ENCODE results near the gene DLX4.
A peak's percentile ranks its signal among the peaks of the same experiment; 100 is the strongest.

Gene DLX4

DNA sequence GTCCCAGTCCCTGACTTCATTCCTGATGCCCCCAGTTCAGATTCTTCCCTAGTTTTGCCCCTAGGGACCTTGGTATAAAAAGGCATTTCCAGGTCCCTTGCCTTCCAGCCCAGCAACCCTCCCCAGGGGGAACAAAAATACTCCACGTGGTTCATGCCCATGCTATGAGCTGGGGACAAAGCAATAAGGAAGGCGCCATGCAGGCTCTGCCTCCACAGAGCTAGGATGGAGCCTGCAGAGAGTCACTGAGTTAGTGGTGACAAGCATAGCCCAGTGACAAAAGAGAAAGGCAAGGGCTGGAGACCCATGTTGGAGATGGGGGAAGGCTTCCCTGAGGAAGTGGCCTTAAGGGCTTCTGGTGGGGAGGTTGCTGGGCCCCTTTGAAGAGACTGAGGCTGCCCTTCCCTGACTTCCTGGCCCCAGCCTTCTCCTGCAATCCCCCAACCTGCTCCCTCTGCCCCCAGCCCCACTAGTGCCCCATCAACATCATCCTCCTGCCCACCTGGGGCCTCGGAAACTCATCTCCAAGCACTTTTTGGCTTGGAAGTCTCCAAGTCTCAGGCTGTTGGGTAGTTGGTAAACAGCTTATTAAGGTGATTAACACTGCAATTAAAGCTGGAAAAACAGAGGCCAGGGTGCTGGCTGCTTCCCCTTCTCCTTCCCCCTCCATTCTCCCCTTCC lies 16.5 kb downstream of the DLX4 start:
- peak in 1 of 10 donors; percentile 12 for DNase-seq

DNA sequence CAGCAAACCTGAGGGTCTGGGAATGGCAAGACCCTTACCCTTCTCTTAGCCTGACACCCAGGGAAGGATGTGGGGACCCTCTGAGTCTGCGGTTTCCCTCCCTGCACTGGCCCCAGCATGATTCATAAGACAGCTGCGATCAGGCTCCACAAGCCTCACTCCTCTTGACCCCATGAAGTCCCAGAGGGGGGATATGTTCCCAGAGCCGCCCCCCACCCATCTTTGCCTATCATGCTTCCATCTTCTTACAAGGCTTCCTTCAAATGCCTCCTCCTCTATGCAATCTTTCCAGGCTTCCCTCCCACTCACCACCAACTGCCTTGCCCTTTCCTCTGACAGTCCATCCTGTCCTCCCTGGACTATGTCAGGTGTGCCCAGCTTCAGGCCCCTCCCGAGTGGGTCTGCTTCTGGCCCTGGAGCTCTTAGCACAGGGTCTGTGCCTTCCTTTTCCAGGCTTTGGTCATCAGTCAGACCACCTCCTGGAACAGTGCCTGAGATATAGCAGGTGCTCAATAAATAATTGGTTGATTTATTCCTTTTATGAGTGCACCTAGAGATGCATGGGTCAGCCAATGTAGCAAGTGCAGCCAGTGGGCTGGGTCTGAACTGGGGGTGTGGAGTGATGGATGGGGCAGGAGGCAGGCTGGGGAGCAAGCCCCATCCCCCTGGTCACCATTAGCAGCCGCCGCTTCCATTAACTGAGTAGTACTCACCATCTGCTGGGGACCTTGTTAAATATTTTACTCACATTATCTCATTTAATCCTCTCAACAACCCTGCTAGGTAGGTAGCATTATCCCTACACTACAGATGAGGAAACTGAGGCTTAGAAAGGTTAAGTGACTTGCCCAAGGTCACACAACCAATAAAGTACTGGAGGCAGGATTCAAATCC lies 17.7 kb downstream of the DLX4 start:
- intact Hi-C loops (cut with DNase I), result no loop called here

More for the DNA sequence above, 16.5 kb downstream of the DLX4 start:
- intact Hi-C loops (cut with DNase I), result no loop called here

DNA sequence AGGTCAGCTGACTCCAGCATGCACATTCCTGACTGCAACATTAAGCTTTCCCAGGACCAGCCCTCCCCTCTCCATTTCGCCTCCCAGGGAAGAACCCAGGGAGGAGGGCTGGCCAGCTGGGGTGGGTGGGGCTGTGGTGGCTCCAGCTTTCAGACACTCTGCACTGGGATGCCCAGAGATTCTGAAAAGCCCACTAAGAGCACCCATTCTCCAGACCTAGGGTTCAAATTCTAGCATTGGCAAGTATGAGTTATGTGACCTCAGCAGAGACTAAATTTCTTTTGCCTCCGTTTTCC lies 18.2 kb downstream of the DLX4 start:
- intact Hi-C loops (cut with DNase I), result no loop called here
- DNase-seq, result no peak

More for the DNA sequence above, 17.7 kb downstream of the DLX4 start:
- peak in 1 of 10 donors; percentile 39 for DNase-seq

DNA sequence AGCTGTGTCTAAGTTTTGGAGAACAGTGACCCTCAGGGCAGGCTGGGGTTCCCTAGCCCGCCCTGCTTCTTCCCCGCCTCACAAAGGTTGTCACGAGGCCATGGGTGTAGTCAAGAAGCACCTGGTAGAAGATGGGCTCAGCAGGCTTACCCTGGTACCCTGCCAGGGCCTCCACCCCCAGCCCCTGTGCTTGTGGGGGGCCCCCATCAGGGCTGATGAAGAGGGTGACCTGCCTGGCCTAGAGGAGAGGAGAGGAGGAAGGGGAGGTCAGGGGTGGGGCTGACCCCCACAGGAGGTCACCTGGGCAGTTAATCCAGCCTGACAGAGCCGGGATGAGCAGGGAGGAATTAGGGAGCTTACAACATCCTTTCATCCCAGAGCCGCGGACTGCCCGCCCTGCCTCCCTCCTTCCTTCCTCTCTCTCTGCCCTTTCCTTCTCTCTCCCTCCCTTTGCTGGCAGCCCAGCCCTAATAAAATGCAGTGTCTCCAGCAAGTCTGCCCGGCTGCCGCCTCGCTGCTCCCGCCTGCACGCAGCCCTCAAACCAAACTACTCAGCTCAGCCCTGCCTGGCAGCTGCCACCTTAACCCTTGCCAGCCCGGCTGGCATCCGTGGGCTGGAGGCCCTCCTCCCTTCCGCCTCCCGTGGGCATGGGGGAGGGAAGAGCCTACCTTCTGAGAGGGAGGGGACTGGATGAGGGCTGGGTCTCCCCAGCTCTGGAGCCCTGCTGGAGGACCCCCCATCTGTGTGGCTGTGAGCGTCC lies 18.9 kb downstream of the DLX4 start:
- intact Hi-C loops (cut with DNase I), result no loop called here
- peak in 1 of 10 donors; percentile 35 for DNase-seq

DNA sequence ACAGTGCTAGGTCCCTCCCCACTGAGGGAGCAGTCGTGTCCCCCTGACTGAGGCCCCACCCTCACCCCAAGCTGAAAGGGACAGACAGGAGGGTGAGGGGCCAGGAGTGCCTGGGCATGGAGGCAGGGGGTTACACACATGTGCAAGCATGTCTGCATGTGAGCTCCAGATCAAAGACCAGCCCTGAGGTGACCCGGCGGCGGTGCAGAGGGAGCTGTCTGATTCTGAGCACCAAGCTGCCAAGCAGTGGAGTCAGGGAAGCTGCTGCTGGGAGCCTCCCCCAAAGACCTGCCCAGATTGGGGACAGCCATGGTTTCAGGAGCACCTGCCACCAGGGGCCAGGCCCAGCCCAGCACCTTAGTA lies 20.5 kb downstream of the DLX4 start:
- no peak for DNase-seq
- intact Hi-C loops (cut with DNase I), result no loop called here

DNA sequence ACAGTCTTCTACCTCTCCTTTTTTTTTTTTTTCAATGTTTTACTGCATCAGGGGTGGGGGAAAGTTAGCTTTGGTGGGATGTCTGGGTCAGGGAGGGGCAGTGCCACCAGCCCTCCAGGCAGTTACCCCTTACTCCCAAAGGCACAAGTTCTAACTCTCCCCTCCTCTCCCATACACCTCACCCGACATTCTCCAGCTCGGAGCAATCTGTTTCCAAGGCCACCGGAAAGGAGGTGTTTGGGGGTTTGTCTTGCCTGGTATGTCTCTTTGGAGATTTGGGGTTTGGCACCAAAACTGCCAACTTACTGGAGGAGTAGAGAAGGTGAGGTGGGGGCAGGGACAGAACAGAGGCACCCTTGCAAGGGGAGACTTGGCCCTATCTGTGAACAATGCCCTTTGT lies 21.3 kb downstream of the DLX4 start:
- intact Hi-C loops (cut with DNase I), result loop anchor here (10.0 kb wide), 1 partner anchor 426 kb away; no protein-coding TSS in a partner anchor
- no peak for DNase-seq

DNA sequence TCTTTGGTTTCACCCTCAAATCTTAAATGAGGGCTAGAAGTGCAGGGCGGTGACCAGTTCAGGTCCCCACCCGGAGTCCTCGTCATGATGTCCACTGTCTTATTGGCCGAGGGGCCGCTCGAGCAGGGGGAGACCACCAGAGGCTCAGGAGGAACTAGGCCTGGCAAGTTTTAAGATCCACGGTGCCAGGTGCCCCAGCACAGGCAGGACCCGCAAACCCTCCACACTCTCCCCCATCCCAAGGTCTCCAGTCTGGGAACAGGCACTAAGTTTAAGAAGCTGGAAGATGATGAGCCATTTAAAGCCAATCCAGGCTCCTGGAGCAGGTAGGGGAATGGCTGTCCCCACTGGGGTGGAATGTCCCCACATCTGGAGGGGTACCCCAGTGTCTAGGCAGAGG lies 21.9 kb downstream of the DLX4 start:
- DNase-seq, result no peak
- intact Hi-C loops (cut with DNase I), result loop anchor here (10.0 kb wide), 1 partner anchor 426 kb away; no protein-coding TSS in a partner anchor

DNA sequence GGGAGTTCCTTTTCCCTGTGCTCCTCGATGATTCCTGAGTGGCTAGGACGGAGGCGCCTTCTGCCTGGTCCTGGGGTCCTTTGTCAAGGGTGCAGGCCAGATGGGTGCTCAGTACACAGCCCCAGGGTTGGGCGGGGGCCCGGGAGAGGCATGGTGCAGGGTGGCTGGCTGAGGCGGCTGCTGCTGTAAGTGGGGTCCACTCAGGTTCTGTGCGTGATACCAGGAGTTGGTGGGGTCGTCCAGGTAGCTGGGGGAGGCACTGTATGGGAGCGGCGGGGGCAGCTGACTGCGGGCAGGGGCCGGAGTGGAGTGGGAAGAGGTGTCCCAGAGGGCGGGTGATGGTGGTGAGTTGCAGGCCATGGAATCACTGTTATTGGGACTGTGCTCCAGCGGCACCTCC lies 22.4 kb downstream of the DLX4 start:
- no peak for DNase-seq
- intact Hi-C loops (cut with DNase I), result loop anchor here (10.0 kb wide), 1 partner anchor 427 kb away; no protein-coding TSS in a partner anchor

DNA sequence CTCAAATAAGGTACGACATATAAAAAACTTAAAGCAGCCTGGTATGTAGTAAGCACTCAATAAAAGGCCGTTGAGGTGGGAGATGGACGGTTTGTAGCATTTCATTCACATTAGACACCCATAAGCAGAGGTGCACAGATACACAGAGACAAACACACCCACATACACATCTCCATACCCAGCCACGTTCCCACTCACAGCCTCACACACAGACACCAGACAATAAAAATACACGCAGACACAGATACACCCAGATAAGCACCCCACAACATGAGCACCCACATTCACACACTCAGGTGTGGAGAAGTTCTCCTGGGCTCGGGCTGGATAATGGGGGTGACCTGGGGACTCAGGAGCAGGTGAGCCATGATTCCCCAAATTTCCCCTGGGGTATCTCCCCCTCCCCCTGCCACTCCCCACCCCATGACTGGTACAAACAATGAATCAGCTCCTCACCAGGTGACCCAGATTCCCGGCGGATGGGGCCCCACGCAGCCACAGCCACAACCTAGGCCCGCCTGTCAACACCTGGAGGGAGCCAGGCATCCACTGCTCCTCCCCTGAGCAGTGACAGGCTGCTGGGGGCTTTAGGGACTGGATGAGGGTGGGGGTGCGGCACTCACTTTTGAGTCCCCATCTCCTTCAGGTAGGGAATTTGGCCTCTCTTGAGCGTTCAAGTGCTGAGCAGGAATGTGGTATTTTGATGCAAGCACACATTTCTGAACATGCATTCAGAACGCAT lies 23.4 kb downstream of the DLX4 start:
- no peak for DNase-seq
- intact Hi-C loops (cut with DNase I), result loop anchor here (10.0 kb wide), 1 partner anchor 428 kb away; no protein-coding TSS in a partner anchor

DNA sequence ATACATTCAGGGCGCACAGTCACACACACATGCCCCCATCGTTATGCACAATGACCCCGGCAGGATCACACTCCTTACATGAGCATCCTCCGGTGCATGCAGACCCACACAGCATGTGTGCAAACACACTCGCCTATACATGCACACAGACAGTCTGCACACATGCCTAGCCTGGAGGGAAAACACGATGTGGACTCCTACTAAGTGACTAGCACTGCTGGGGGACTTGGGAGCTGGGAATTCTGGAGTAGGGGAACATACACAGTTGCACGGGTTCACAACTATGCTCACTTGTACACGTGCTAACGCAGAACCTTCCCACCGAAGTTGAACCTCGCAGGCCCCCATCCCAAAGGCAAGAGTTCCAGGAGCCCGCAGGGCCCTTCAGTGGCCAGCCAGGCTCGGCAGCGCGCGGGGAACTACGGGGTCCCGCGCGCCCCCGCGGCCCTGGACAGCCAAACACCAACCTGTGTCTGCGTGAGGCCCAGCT lies 24.0 kb downstream of the DLX4 start:
- no peak for DNase-seq
- intact Hi-C loops (cut with DNase I), result loop anchor here (10.0 kb wide), 1 partner anchor 428 kb away; no protein-coding TSS in a partner anchor

DNA sequence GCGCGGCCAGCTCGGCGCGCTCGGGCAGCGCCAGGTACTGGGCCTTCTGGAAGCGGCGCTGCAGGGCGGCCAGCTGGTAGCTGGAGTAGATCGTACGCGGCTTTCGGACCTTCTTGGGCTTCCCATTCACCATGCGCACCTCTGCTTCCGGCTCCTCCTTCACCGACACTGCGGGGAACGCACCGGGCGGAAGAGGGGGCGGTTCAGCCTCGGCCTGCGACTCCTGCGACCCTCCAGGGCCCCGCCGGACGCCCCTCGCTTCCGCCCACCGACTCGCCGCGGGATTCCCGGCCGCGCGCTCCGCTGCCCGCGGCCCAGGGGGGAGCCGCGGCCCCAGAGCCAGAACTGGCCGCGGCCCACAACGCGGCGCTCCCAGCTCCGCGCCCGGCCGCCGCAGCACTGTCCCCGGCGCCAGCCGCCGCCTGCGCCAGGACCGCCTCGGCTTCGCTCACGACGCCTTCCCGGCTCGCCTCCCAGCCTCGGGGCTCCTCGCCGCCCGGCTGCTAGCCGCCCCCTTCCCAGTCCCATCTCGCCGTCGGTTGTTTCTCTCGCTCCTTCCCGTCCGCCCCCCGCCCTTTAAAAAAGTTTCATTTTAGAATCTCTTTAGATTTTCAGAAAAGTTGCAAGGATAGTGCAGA lies 24.6 kb downstream of the DLX4 start:
- DNase-seq, result no peak
- intact Hi-C loops (cut with DNase I), result loop anchor here (10.0 kb wide), 1 partner anchor 429 kb away; no protein-coding TSS in a partner anchor

DNA sequence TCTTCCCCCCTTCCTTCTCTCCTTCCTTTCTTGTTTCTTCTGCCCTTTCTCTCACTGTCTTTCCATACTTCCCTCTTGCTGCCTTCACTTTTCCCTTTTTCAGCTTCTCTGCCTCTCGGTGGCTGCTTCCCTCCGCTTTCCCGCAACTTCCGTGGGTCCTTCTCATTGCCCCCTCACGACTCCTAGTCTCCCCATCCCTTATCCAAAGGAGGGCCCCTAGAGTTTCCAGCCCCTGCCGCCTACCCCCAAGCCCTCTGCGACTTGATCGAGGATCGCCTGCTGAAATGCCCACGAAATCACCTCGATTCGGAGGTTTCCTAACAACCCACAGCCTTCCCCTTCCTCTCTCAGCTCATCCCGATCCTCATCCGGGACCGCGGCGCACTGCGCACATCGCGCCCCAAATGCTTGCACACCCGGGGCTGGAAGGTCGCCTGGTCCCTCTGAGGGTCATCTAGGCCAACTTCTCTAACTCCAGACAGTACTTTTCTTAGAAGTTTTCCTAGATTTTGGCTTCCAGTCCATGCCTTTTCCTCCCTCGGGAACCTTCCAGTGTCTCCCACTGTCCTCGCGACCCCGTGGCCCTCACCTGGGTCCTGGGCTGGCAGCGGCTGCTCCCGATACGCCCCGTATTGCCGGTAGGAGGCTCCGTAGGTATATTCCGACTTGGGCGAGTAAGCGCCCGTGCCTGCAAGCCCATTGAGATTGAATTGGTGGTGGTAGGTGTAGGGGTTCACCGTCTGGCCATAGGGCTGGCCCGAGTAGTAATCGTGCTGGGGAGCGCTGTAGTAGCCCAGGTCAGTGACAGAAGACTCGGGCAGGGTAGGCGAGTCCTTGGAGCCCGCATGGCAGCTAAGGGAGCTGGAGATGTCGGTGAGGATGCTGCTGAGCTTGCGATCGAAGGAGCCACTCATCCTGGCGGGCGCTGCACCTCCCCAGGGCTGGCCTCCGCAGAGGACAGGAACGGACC lies 25.4 kb downstream of the DLX4 start:
- intact Hi-C loops (cut with DNase I), result loop anchor here (10.0 kb wide), 1 partner anchor 430 kb away; no protein-coding TSS in a partner anchor
- no peak for DNase-seq

DNA sequence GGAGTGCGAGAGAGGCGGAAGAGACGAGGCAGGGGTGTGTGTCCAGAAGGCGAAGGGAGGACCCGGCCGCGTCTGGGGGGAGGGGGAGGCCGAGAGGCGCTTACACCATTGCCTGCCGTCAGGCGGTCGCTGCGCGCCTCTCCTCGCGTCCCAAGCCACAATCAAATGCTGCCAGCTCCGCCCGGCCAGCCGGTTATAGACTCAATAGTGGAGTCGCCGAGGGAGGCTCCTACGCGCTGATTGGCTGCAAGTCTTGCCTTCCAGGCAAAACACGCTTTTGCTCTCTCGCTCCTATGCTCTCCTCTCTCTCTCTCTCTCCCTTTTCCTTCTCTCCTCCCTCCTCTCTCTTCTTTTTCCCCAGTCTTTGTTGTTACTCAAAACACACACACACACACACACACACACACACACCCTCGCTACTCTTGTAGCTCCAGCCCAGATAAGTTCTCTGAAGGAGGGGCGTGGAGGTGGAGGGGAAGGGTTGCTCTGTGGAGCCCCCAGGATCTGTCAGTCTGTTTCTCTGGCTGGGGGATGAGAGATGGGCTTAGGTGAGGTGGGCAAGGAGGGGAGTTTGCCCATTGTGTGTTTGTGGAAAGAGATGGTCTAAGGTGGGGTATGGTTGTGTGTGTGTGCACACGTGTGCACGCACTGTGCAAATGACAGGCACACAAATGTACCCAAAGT lies 26.2 kb downstream of the DLX4 start, which contains the start of gene DLX3:
DLX3 (minus strand) TSS at position 170 of the 684 bp plus-strand sequence. CDS start 226 bp downstream, outside the sequence.
- intact Hi-C loops (cut with DNase I), result loop anchor here (10.0 kb wide), 1 partner anchor 430 kb away; no protein-coding TSS in a partner anchor
- peak in 1 of 10 donors; percentile 25 for DNase-seq

DNA sequence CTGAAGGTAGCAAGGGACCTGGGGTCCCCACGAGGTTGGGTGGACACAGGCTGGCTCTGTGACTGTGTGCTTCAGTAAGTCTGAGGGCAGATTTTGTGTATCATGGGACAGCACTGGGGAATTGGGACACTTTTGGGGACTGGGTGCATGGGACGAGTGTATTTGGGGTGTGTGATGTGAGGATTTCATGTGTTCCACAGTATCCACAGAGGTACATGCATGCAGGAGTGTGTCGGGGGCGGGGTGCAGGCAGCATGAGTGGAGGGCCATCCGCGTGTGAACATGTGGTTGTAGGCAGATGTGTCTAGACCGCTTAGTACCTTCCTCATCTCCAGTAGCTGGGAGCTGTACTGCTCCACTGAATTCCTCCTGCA lies 27.1 kb downstream of the DLX4 start:
- DNase-seq, result no peak
- intact Hi-C loops (cut with DNase I), result loop anchor here (2.0 to 10.0 kb wide), 2 partner anchors 135 to 431 kb away; no protein-coding TSS in a partner anchor

DNA sequence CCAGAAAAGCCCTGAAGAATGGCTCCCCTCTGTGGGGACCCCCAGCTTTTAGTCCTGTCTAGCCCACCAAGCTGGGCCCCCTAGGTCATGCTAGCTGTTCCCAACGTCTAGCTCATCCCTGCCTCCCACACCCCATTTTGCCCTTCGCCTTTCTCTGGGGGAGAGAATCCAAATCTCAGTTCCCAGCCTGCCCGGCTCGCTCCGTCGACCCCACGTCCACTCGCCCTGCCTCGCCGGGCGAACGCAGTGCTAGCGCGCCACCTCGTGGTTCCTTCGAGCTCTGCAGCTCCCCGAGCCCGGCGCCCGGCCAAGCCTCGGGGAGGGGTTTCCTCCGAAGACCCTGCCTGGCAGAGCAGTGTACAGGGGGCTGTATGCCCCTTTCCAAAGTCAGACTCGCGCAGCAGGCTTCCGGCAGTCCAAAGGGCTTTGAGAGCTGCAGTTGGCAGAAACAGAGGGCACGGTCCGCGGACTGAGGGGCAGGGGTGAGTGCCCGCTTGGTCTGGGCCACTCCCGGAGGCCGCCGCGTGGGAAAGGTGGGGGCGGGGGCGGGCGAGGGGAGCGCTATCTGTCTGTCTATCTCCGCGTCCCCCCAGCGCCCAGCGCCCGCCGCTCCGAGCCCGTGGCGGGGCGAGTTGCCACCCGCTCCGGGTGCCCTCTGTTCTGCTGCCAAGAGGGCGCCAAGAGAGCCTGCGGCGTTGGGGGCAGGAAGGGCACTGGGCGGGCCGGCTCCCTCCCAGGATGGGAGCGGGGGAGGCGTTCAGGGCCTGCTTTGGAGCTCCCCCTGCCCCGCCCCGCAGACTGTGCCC lies 27.7 kb downstream of the DLX4 start:
- DNase-seq, result peak in 7 of 10 donors; percentile 33 to 91 (median 56)
- intact Hi-C loops (cut with DNase I), result loop anchor here (2.0 to 10.0 kb wide), 2 partner anchors 136 to 432 kb away; no protein-coding TSS in a partner anchor

DNA sequence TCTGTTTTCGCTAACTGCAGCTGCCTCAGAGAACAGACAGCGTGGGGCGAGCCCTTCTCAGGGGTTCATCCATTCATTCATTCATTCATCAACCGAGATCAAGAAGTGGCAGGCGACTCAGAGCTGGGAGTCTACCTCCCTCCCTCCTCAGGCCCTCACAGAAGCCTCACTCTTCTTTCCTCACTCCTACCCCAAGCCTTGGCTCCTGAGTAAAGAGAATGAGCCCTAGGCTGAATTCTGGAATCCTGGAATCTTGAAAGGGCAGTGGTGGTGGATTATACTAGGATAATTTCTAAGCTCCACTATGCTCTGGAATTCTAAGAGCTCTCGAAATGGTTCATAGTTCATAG lies 28.3 kb downstream of the DLX4 start:
- intact Hi-C loops (cut with DNase I), result loop anchor here (2.0 to 10.0 kb wide), 2 partner anchors 136 to 432 kb away; no protein-coding TSS in a partner anchor
- DNase-seq, result no peak

All from posterior cingulate gyrus (tissue), 11 donors.